Keratinocyte (primary cell): ENCODE results near the gene KAT6B. TPM values are rescaled to one million over a fixed set of nuclear protein-coding genes. Genes with fewer than 3 reads are reported as not detected.

Experiments used
- DNase-seq: peaks from one replicate; pipeline ENCODE4 v3.0.0-alpha.2; 2011; ENCODE audit warnings: low read depth, missing footprints, low spot score
- FAIRE-seq: peaks from 2 replicates; lab custom pipeline; 2011; peaks lifted over from hg19 to GRCh38; lab: Jason Lieb, UNC
- H2AFZ ChIP-seq: 2 replicates; pipeline ENCODE4 v1.6.0; 2012; ENCODE audit warnings: low read length, control low read depth, inconsistent platforms; ENCODE audit not compliant: control insufficient read depth
- H3K27ac ChIP-seq: 2 replicates; pipeline ENCODE4 v1.5.1; 2011; ENCODE audit warnings: low read length; ENCODE audit not compliant: control insufficient read depth, insufficient read depth
- H3K27me3 ChIP-seq: 3 replicates; pipeline ENCODE4 v1.6.0; 2011; ENCODE audit warnings: low read length; ENCODE audit not compliant: control insufficient read depth, insufficient read depth; ENCODE audit errors: extremely low read depth
- H3K36me3 ChIP-seq, 2 experiments: 2 replicates in 1 of 2; 3 replicates in 1 of 2; pipeline ENCODE4 v1.5.1; 2011; ENCODE audit warnings: low read length in 2 of 2, mild to moderate bottlenecking in 1 of 2; ENCODE audit not compliant: control insufficient read depth in 2 of 2, insufficient read depth in 2 of 2; ENCODE audit errors: extremely low read depth in 1 of 2
- H3K4me1 ChIP-seq: 3 replicates; pipeline ENCODE4 v1.5.1; 2011; ENCODE audit warnings: low read length; ENCODE audit not compliant: control insufficient read depth, insufficient read depth; ENCODE audit errors: extremely low read depth
- H3K4me2 ChIP-seq: 3 replicates; pipeline ENCODE4 v1.6.0; 2011; ENCODE audit warnings: low read depth, low read length; ENCODE audit not compliant: control insufficient read depth, insufficient read depth; ENCODE audit errors: extremely low read depth
- H3K4me3 ChIP-seq, 3 experiments: fragments of 200-600 bp in 1 of 3; sonication (generic) in 1 of 3; 2 replicates in 2 of 3; 3 replicates in 1 of 3; pipeline ENCODE4 v1.5.1; 2011 to 2016; ENCODE audit warnings: low read length in 3 of 3, mild to moderate bottlenecking in 3 of 3, control low read depth in 2 of 3, inconsistent platforms in 1 of 3, low read depth in 1 of 3, mixed read lengths in 1 of 3, mixed run types in 1 of 3, moderate library complexity in 1 of 3; ENCODE audit not compliant: control insufficient read depth in 2 of 3, insufficient read depth in 2 of 3; ENCODE audit errors: extremely low read depth in 1 of 3
- H3K79me2 ChIP-seq: 2 replicates; pipeline ENCODE4 v1.6.0; 2012; ENCODE audit warnings: low read length; ENCODE audit not compliant: control insufficient read depth, insufficient read depth
- H3K9ac ChIP-seq: 3 replicates; pipeline ENCODE4 v1.6.0; 2011; ENCODE audit warnings: low read length; ENCODE audit not compliant: control insufficient read depth, insufficient read depth; ENCODE audit errors: extremely low read depth
- H3K9me1 ChIP-seq: 3 replicates; pipeline ENCODE4 v1.6.0; 2011; ENCODE audit warnings: low read length; ENCODE audit not compliant: control insufficient read depth, insufficient read depth; ENCODE audit errors: extremely low read depth
- H3K9me3 ChIP-seq: 2 replicates; pipeline ENCODE4 v1.5.1; 2012; ENCODE audit warnings: low read depth, low read length; ENCODE audit not compliant: control insufficient read depth
- H4K20me1 ChIP-seq: 3 replicates; pipeline ENCODE4 v1.6.0; 2011; ENCODE audit warnings: low read length; ENCODE audit not compliant: control insufficient read depth, insufficient read depth; ENCODE audit errors: extremely low read depth
- CTCF ChIP-seq, 3 experiments: IDR thresholded peaks in 1 of 3; conservative IDR thresholded peaks in 1 of 3; optimal IDR thresholded peaks in 1 of 3; 2 replicates in 2 of 3; 3 replicates in 1 of 3; pipeline versions ENCODE3 to v1.5.1; 2011; ENCODE audit warnings: low read length in 3 of 3, mild to moderate bottlenecking in 3 of 3, moderate library complexity in 2 of 3, control low read depth in 1 of 3, inconsistent platforms in 1 of 3; ENCODE audit not compliant: insufficient read depth in 2 of 3; ENCODE audit errors: extremely low read depth in 1 of 3
- EZH2 ChIP-seq: IDR thresholded peaks from one replicate; pipeline ENCODE4 v1.6.1; 2012; ENCODE audit warnings: inconsistent platforms, mild to moderate bottlenecking, low read length, moderate library complexity
- dilution Hi-C: fragments of 300-500 bp; cut with MboI; formaldehyde crosslinking; loops from one replicate; pipeline ENCODE4 v1.7.0; 2020; ENCODE audit warnings: low sequenced_read_pairs; ENCODE audit not compliant: extremely low pct_ligation_motif_present
- polyA plus RNA-seq, 5 experiments: library from polyadenylated mRNA; depleted of rRNA in 3 of 5; stranded (reverse) in 3 of 5; stranded (forward) in 1 of 5; unstranded in 1 of 5; fragments of >200 nt; gene quantifications; 1 replicate in 1 of 5; 2 replicates in 3 of 5; 3 replicates in 1 of 5; pipeline versions ENCODE4 v1.2.1 to v1.2.3, GENCODE V29; 2011 to 2012; ENCODE audit warnings: missing spikeins in 2 of 5, low read depth in 1 of 5, low replicate concordance in 1 of 5

KAT6B gene
- polyA plus RNA-seq, 1 donor (not counting 4 experiments of a cell fraction or from before 2014, with no cell fraction given), result 2.9 TPM

DNA sequence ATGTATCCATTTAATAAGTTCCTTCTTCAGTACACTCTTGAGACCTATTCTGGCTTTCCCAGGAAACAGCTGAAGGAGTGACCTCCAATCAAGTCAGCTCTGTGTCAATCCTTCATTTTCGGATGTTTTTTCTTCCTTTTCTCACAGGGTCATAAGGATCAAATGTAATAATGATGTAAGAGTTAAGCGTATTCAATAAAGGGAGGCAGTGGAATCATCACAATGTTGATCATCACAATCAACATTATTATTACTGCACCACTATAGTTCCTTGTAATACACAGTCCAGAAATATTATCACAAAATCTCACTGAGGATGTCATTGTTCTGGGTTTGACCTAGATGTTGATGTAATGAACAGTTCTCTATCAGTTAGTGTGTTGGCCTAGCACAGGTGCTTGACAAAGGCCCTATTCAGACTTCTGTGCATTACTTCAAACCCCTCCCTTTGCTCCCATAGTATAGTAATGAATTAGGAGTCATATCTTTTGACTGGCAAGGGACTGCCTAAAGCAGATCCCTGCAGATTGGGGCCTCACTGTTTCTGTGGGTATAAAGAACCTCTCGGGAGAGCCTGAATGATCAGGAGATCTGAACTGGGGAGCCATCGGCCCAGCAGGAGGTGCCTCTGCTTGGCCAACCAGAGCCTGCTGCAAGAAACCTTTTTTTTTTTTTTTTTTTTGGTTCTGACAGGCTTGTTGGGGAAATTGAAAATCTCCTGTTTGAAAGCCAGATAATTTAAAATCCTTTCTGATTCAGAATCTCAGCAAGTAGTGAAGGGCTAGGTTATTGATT, 100.6 kb downstream of the KAT6B start:
- dilution Hi-C loops, result no loop called here
- Histone ChIP-seq H3K4me1 (peaks cover 47% of the 10 kb centered on the region), H3K27me3 (no peaks in the 10 kb centered on the region), H3K79me2 (peaks cover 4% of the 10 kb centered on the region), H3K9me3 (no peaks in the 10 kb centered on the region), H3K27ac (no peak overlapping the region), H2AFZ (no peak overlapping the region), H4K20me1 (no peaks in the 10 kb centered on the region), H3K4me3 (no peak overlapping the region), H3K9ac (no peak overlapping the region), H3K9me1 (peaks cover 3% of the 10 kb centered on the region), H3K36me3 (no peaks in the 10 kb centered on the region), H3K4me2 (no peak overlapping the region)
- TF ChIP-seq CTCF (optimal IDR thresholded peaks at IDR 0.05 in 1 of 3, IDR thresholded peaks at IDR 0.05 in 1 of 3, conservative IDR thresholded peaks at IDR 0.05 in 1 of 3; ENCODE audit: extremely low read depth in 1 of 3, insufficient read depth in 2 of 3, low read length in 3 of 3) (no peak), EZH2 (no peak)
- DNase-seq (no peak), FAIRE-seq (no peak)

GRCh38 chr10:74927701-74928100, 101.3 kb downstream of the KAT6B start:
- peaks cover 3% of the 10 kb centered on the region for H3K9me1 ChIP-seq
- H3K9ac ChIP-seq, result no peak overlapping the region
- peaks cover 4% of the 10 kb centered on the region for H3K79me2 ChIP-seq
- no peaks in the 10 kb centered on the region for H4K20me1 ChIP-seq
- TF ChIP-seq CTCF (optimal IDR thresholded peaks at IDR 0.05 in 1 of 3, IDR thresholded peaks at IDR 0.05 in 1 of 3, conservative IDR thresholded peaks at IDR 0.05 in 1 of 3; ENCODE audit: extremely low read depth in 1 of 3, insufficient read depth in 2 of 3, low read length in 3 of 3) (no peak), EZH2 (no peak)
- no peak overlapping the region for H3K27ac ChIP-seq
- no peak for DNase-seq
- H2AFZ ChIP-seq, result no peak overlapping the region
- peaks cover 43% of the 10 kb centered on the region for H3K4me1 ChIP-seq
- peak; percentile 56 for FAIRE-seq
- H3K4me3 ChIP-seq, result no peak overlapping the region
- no peaks in the 10 kb centered on the region for H3K36me3 ChIP-seq
- no peaks in the 10 kb centered on the region for H3K27me3 ChIP-seq
- no peaks in the 10 kb centered on the region for H3K9me3 ChIP-seq
- H3K4me2 ChIP-seq, result peak overlapping the region; percentile 7
- dilution Hi-C loops, result no loop called here
